ENCODE results near the gene TRIO. TPM values are rescaled to one million over a fixed set of nuclear protein-coding genes. Genes with fewer than 3 reads are reported as not detected.

TRIO gene
- total RNA-seq, 1 donor from 2014 or later = 200 TPM

GRCh38 chr5:14325369-14325768, 182.2 kb downstream of the TRIO start:
- Mint-ChIP-seq H3K27ac (ENCODE audit: unreplicated experiment) (peak overlapping the region; percentile 74), H3K4me1 (ENCODE audit: low read depth) (peaks cover 45% of the 10 kb centered on the region), H3K9me3 (ENCODE audit: low read depth) (no peaks in the 10 kb centered on the region), H3K4me3 (ENCODE audit: unreplicated experiment) (no peak overlapping the region), H3K36me3 (ENCODE audit: low read depth) (peaks cover 20% of the 10 kb centered on the region), H3K27me3 (ENCODE audit: low read depth) (no peaks in the 10 kb centered on the region)
- DNase-seq (ENCODE audit: low spot score) = no peak
- no peak for TF ChIP-seq CTCF (IDR thresholded peaks at IDR 0.05)

GRCh38 chr5:14326035-14326903, 183.1 kb downstream of the TRIO start:
- no peaks in the 10 kb centered on the region for H3K9me3 Mint-ChIP-seq (ENCODE audit: low read depth)
- no peak for DNase-seq (ENCODE audit: low spot score)
- H3K4me3 Mint-ChIP-seq (ENCODE audit: unreplicated experiment) = no peak overlapping the region
- peaks cover 18% of the 10 kb centered on the region for H3K36me3 Mint-ChIP-seq (ENCODE audit: low read depth)
- no peaks in the 10 kb centered on the region for H3K27me3 Mint-ChIP-seq (ENCODE audit: low read depth)
- peak overlapping the region; percentile 83 for H3K27ac Mint-ChIP-seq (ENCODE audit: unreplicated experiment)
- peak; percentile 77 for TF ChIP-seq CTCF (IDR thresholded peaks at IDR 0.05)
- H3K4me1 Mint-ChIP-seq (ENCODE audit: low read depth) = peaks cover 53% of the 10 kb centered on the region

GRCh38 chr5:14327624-14328023, 184.5 kb downstream of the TRIO start:
- Mint-ChIP-seq H3K9me3 (ENCODE audit: low read depth) (no peaks in the 10 kb centered on the region), H3K4me1 (ENCODE audit: low read depth) (peaks cover 63% of the 10 kb centered on the region), H3K27ac (ENCODE audit: unreplicated experiment) (peak overlapping the region; percentile 63), H3K4me3 (ENCODE audit: unreplicated experiment) (no peak overlapping the region), H3K27me3 (ENCODE audit: low read depth) (no peaks in the 10 kb centered on the region), H3K36me3 (ENCODE audit: low read depth) (peaks cover 11% of the 10 kb centered on the region)
- no peak for TF ChIP-seq CTCF (IDR thresholded peaks at IDR 0.05)
- no peak for DNase-seq (ENCODE audit: low spot score)

GRCh38 chr5:14328144-14328543, 185.0 kb downstream of the TRIO start:
- H3K27ac Mint-ChIP-seq (ENCODE audit: unreplicated experiment) = peak overlapping the region; percentile 63
- DNase-seq (ENCODE audit: low spot score) = no peak
- no peak for TF ChIP-seq CTCF (IDR thresholded peaks at IDR 0.05)

GRCh38 chr5:14330291-14330690, 187.1 kb downstream of the TRIO start:
- no peak for DNase-seq (ENCODE audit: low spot score)
- Mint-ChIP-seq H3K27ac (ENCODE audit: unreplicated experiment) (no peak overlapping the region), H3K9me3 (ENCODE audit: low read depth) (no peaks in the 10 kb centered on the region), H3K27me3 (ENCODE audit: low read depth) (no peaks in the 10 kb centered on the region), H3K4me1 (ENCODE audit: low read depth) (peaks cover 61% of the 10 kb centered on the region), H3K4me3 (ENCODE audit: unreplicated experiment) (no peak overlapping the region), H3K36me3 (ENCODE audit: low read depth) (peaks cover 17% of the 10 kb centered on the region)
- no peak for TF ChIP-seq CTCF (IDR thresholded peaks at IDR 0.05)

More at GRCh38 chr5:14328144-14328543, 185.0 kb downstream of the TRIO start:
- H3K9me3 Mint-ChIP-seq (ENCODE audit: low read depth) = no peaks in the 10 kb centered on the region
- H3K4me3 Mint-ChIP-seq (ENCODE audit: unreplicated experiment) = no peak overlapping the region
- peaks cover 11% of the 10 kb centered on the region for H3K36me3 Mint-ChIP-seq (ENCODE audit: low read depth)
- H3K4me1 Mint-ChIP-seq (ENCODE audit: low read depth) = peaks cover 65% of the 10 kb centered on the region
- H3K27me3 Mint-ChIP-seq (ENCODE audit: low read depth) = no peaks in the 10 kb centered on the region

Data from chondrocyte (in vitro differentiated cells).